HG03097 (cell line): ENCODE measurements around the gene FAM72A.
"Not testable (repeated sequence)": the region's sequence is repeated elsewhere in the genome, so short reads cannot be mapped to it uniquely, and the experiment has no call there.

Source experiments
- ATAC-seq: cut with Tn5 transposase; IDR thresholded peaks from one replicate; pipeline ENCODE4 v1.9.1; 2021; ENCODE audit not compliant: unreplicated experiment, low FRiP score

FAM72A gene

GRCh38 chr1:206173110-206173719 is 29.4 kb downstream of the FAM72A start:
- ATAC-seq, result not testable (repeated sequence)

- not testable (repeated sequence) for ATAC-seq
Measured at GRCh38 chr1:206169794-206170193, 32.8 kb downstream of the FAM72A start.

GRCh38 chr1:206167350-206168029 is 35.1 kb downstream of the FAM72A start:
- not testable (repeated sequence) for ATAC-seq

- no peak for ATAC-seq
Measured at GRCh38 chr1:206145771-206146290, 56.8 kb downstream of the FAM72A start.

GRCh38 chr1:206144605-206145004 is 58.0 kb downstream of the FAM72A start:
- ATAC-seq, result no peak

GRCh38 chr1:206143537-206144172 is 59.0 kb downstream of the FAM72A start:
- ATAC-seq, result no peak

- ATAC-seq, result no peak
Measured at GRCh38 chr1:206142770-206143169, 59.9 kb downstream of the FAM72A start.

GRCh38 chr1:206142011-206142410 is 60.6 kb downstream of the FAM72A start:
- ATAC-seq, result no peak

GRCh38 chr1:206136241-206136640 is 66.4 kb downstream of the FAM72A start:
- ATAC-seq, result no peak
